HepG2 (cell line): ENCODE results near the gene PNLDC1. TPM values are rescaled to one million over a fixed set of nuclear protein-coding genes. Genes with fewer than 3 reads are reported as not detected.
A peak's percentile ranks its signal among the peaks of the same experiment; 100 is the strongest.

Source experiments
- ATF7 ChIP-seq, 2 experiments: fragments of 450-650 bp in 1 of 2; sonication (generic) in 1 of 2; formaldehyde crosslinking in 1 of 2; IDR thresholded peaks; 2 replicates each; pipeline versions ENCODE4 v1.4.0 to v1.6.1; 2016 to 2020; ENCODE audit warnings: antibody characterized with exemption in 1 of 2, mild to moderate bottlenecking in 1 of 2, missing genetic modification reagents in 1 of 2
- CHD2 ChIP-seq: IDR thresholded peaks from 2 replicates; pipeline ENCODE4 v1.6.1; 2011; ENCODE audit warnings: low read depth, low read length, improper control_type of control experiment
- ESRRA ChIP-seq: sonication (generic); formaldehyde crosslinking; IDR thresholded peaks from 2 replicates; pipeline ENCODE4 v1.5.1; 2020; ENCODE audit warnings: mild to moderate bottlenecking, low read depth, missing genetic modification reagents
- EZH2 ChIP-seq: conservative IDR thresholded peaks from 2 replicates; pipeline ENCODE4 v1.6.1; 2012; ENCODE audit warnings: mild to moderate bottlenecking, low read depth, low read length, moderate library complexity
- FOXM1 ChIP-seq: sonication (generic); formaldehyde crosslinking; IDR thresholded peaks from 2 replicates; pipeline ENCODE4 v1.5.0; 2020; ENCODE audit warnings: missing genetic modification reagents
- GABPA ChIP-seq, 2 experiments: IDR thresholded peaks; 2 replicates each; pipeline ENCODE4 v1.6.1; 2011 to 2016; ENCODE audit warnings: low read depth in 2 of 2, low read length in 1 of 2, missing biosample characterization in 1 of 2, missing genetic modification characterization in 1 of 2
- HHEX ChIP-seq: IDR thresholded peaks from 2 replicates; pipeline ENCODE4 v1.6.1; 2016; ENCODE audit warnings: control low read depth
- LBX2 ChIP-seq: sonication (generic); formaldehyde crosslinking; IDR thresholded peaks from 2 replicates; pipeline ENCODE4 v1.5.0; 2020; ENCODE audit warnings: missing genetic modification reagents, mild to moderate bottlenecking, borderline replicate concordance
- MLLT10 ChIP-seq: sonication (generic); formaldehyde crosslinking; IDR thresholded peaks from 2 replicates; pipeline ENCODE4 v1.4.0; 2020; ENCODE audit warnings: missing genetic modification reagents
- NCOA5 ChIP-seq: sonication (generic); formaldehyde crosslinking; IDR thresholded peaks from 2 replicates; pipeline ENCODE4 v1.4.0; 2020; ENCODE audit warnings: missing genetic modification reagents
- NKX3-1 ChIP-seq: sonication (generic); formaldehyde crosslinking; IDR thresholded peaks from 2 replicates; pipeline ENCODE4 v1.5.0; 2020; ENCODE audit warnings: missing genetic modification reagents
- SMAD3 ChIP-seq: sonication (generic); formaldehyde crosslinking; IDR thresholded peaks from 2 replicates; pipeline ENCODE4 v1.4.0; 2020; ENCODE audit warnings: missing genetic modification reagents
- SRY ChIP-seq: sonication (generic); formaldehyde crosslinking; IDR thresholded peaks from 2 replicates; pipeline ENCODE4 v1.8.0; 2022; ENCODE audit warnings: mild to moderate bottlenecking, missing genetic modification reagents
- STAG1 ChIP-seq: sonication (generic); formaldehyde crosslinking; IDR thresholded peaks from 2 replicates; pipeline ENCODE4 v1.4.0; 2020; ENCODE audit warnings: missing genetic modification reagents
- ZBTB25 ChIP-seq: IDR thresholded peaks from 2 replicates; pipeline ENCODE4 v1.6.1; 2018; ENCODE audit warnings: missing genetic modification reagents
- ZMAT5 ChIP-seq: sonication (generic); formaldehyde crosslinking; IDR thresholded peaks from 2 replicates; pipeline ENCODE4 v1.5.0; 2020; ENCODE audit warnings: mild to moderate bottlenecking, low read depth, missing genetic modification reagents, borderline replicate concordance
- ZMYM3 ChIP-seq: sonication (generic); formaldehyde crosslinking; IDR thresholded peaks from 2 replicates; pipeline ENCODE4 v1.5.1; 2020; ENCODE audit warnings: mild to moderate bottlenecking, missing genetic modification reagents
- ZNF567 ChIP-seq: sonication (generic); formaldehyde crosslinking; IDR thresholded peaks from 2 replicates; pipeline ENCODE4 v1.8.1; 2023; ENCODE audit warnings: mild to moderate bottlenecking, missing genetic modification reagents, borderline replicate concordance
- ZNF569 ChIP-seq: sonication (generic); formaldehyde crosslinking; IDR thresholded peaks from 2 replicates; pipeline ENCODE4 v1.5.0; 2020; ENCODE audit warnings: mild to moderate bottlenecking, missing genetic modification reagents, moderate library complexity, borderline replicate concordance
- ZNF572 ChIP-seq: sonication (generic); formaldehyde crosslinking; IDR thresholded peaks from 2 replicates; pipeline ENCODE4 v1.5.1; 2020; ENCODE audit warnings: mild to moderate bottlenecking, missing genetic modification reagents
- ZNF629 ChIP-seq: sonication (generic); formaldehyde crosslinking; conservative IDR thresholded peaks from 2 replicates; pipeline ENCODE4 v1.5.0; 2020; ENCODE audit warnings: missing genetic modification reagents
- polyA plus RNA-seq, 8 experiments: library from polyadenylated mRNA; depleted of rRNA in 3 of 8; stranded (reverse) in 7 of 8; unstranded in 1 of 8; fragments of >200 nt; fragmentation: Illumina TruSeq in 4 of 8; extraction: Trizol in 4 of 8; gene quantifications; 2 replicates each; pipeline versions ENCODE4 v1.2.1 to v1.2.3, GENCODE V29; 2011 to 2016; ENCODE audit warnings: low read depth in 4 of 8, missing spikeins in 1 of 8, mixed read lengths in 1 of 8; ENCODE audit not compliant: insufficient read depth in 1 of 8
- total RNA-seq, 5 experiments: library from RNA; depleted of rRNA; stranded (reverse); fragments of >200 nt; fragmentation: Illumina TruSeq; extraction: Trizol; gene quantifications; 2 replicates each; pipeline ENCODE4 v1.2.3, GENCODE V29; 2016; ENCODE audit warnings: low read depth in 1 of 5
- TF ChIP-seq, protein P1 (sequence below): IDR thresholded peaks from 2 replicates; pipeline ENCODE4 v1.6.1; 2012; ENCODE audit warnings: low read depth, low read length, improper control_type of control experiment

The PNLDC1 gene
- total and polyA plus RNA-seq, 2 of the 13 experiments (the other 11 are each of a cell fraction or from before 2014, with no cell fraction given), result not detected

DNA sequence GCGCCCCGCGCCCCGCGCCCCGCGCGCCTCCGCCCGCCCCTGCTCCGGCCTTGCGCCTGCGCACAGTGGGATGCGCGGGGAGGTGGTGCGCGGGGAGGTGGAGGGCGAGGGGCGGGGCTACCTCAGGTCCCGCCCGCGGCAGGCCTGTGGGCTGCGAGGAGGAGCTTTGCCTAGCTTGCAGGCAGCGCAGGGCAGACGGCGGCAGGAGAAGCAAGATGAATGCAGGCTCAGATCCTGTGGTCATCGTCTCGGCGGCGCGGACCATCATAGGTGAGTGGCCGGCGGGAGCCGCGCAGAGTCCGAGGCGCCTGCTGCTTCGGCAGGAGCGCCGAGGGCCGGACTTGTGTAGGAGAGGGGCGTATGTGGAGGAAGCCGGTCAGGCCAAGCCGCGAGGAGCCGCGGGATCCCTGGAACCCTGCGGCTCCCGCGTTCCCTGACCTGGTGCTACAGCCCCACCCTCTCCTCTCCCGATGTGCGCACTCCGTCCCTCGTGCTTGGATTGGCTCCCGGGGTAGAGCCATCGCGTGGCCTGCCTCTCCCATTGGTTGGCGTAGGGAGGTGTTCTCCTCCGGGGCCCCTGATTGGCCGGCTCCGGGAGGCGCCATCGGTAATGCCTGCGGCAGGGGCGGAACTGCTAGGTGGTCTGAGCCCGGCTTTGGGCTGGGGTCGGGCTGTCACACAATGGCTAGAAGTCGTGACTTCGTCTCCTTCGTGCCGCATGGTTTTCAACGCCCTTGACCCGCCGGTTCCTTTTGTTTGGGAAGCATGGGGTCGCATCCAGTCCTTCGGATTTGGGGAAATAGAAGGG lies 38.0 kb upstream of the PNLDC1 start, which contains the start of gene ACAT2 (continued):
- TF ChIP-seq FOXM1 (CRISPR knock-in tag) (peak; percentile 63), HHEX (CRISPR knock-in tag) (no peak), LBX2 (no peak), SMAD3 (CRISPR knock-in tag) (peak; percentile 29; the same call in 1 of the 2 replicates), EZH2 (no peak), NKX3-1 (CRISPR knock-in tag) (peak; percentile 50; the same call in 1 of the 2 replicates), ESRRA (CRISPR knock-in tag) (no peak), ZNF569 (no peak), MLLT10 (no peak; the same call in 1 of the 2 replicates), ZNF629 (CRISPR knock-in tag) (0 out of 2 replicates have a peak, but pooled peaks have one; percentile 10), GABPA (IDR thresholded peaks at IDR 0.05; ENCODE audit: low read depth, low read length) (no peak), GABPA (CRISPR knock-in tag; IDR thresholded peaks at IDR 0.05; ENCODE audit: low read depth) (peak; percentile 26; the same call in 1 of the 2 replicates), ATF7 (IDR thresholded peaks at IDR 0.05) (no peak), ATF7 (CRISPR knock-in tag; IDR thresholded peaks at IDR 0.05) (no peak; the same call in 1 of the 2 replicates), ZMAT5 (CRISPR knock-in tag) (0 out of 2 replicates have a peak, but pooled peaks have one; percentile 43), CHD2 (peak; percentile 7; the same call in 1 of the 2 replicates), ZNF572 (CRISPR knock-in tag) (peak; percentile 63; the same call in 1 of the 2 replicates), ZBTB25 (peak; percentile 69), STAG1 (CRISPR knock-in tag) (no peak; the same call in 1 of the 2 replicates), NCOA5 (CRISPR knock-in tag) (peak; percentile 89; the same call in 1 of the 2 replicates), ZMYM3 (CRISPR knock-in tag) (peak; percentile 8; the same call in 1 of the 2 replicates), ZNF567 (no peak; the same call in 1 of the 2 replicates), SRY (peak; percentile 97)
- TF ChIP-seq, protein P1, sequence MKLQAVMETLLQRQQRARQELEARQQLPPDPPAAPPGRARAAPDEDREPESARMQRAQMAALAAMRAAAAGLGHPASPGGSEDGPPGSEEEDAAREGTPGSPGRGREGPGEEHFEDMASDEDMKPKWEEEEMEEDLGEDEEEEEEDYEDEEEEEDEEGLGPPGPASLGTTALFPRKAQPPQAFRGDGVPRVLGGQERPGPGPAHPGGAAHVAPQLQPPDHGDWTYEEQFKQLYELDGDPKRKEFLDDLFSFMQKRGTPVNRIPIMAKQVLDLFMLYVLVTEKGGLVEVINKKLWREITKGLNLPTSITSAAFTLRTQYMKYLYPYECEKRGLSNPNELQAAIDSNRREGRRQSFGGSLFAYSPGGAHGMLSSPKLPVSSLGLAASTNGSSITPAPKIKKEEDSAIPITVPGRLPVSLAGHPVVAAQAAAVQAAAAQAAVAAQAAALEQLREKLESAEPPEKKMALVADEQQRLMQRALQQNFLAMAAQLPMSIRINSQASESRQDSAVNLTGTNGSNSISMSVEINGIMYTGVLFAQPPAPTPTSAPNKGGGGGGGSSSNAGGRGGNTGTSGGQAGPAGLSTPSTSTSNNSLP, result no peak
